AG09319 (cell line): ENCODE results near the gene PCBP3.

ENCODE experiments used
- DNase-seq: peaks from one replicate; pipeline ENCODE4 v3.0.0-alpha.2; 2010; ENCODE audit warnings: low read depth; ENCODE audit errors: extremely low read depth
- TF ChIP-seq, protein P1 (sequence below): IDR thresholded peaks from 2 replicates; pipeline ENCODE4 v1.5.1; 2011; ENCODE audit warnings: low read depth, mild to moderate bottlenecking, inconsistent platforms, low read length, moderate library complexity

PCBP3 gene

GRCh38 chr21:45788637-45789506 lies 145.3 kb downstream of the PCBP3 start:
- no peak for DNase-seq
- TF ChIP-seq, protein P1, sequence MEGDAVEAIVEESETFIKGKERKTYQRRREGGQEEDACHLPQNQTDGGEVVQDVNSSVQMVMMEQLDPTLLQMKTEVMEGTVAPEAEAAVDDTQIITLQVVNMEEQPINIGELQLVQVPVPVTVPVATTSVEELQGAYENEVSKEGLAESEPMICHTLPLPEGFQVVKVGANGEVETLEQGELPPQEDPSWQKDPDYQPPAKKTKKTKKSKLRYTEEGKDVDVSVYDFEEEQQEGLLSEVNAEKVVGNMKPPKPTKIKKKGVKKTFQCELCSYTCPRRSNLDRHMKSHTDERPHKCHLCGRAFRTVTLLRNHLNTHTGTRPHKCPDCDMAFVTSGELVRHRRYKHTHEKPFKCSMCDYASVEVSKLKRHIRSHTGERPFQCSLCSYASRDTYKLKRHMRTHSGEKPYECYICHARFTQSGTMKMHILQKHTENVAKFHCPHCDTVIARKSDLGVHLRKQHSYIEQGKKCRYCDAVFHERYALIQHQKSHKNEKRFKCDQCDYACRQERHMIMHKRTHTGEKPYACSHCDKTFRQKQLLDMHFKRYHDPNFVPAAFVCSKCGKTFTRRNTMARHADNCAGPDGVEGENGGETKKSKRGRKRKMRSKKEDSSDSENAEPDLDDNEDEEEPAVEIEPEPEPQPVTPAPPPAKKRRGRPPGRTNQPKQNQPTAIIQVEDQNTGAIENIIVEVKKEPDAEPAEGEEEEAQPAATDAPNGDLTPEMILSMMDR = no peak

- TF ChIP-seq, protein P1 = no peak
- DNase-seq = no peak
Measured at GRCh38 chr21:45790427-45790826, 146.9 kb downstream of the PCBP3 start.

GRCh38 chr21:45791562-45792418 lies 148.3 kb downstream of the PCBP3 start:
- no peak for DNase-seq
- TF ChIP-seq, protein P1 = no peak

DNA sequence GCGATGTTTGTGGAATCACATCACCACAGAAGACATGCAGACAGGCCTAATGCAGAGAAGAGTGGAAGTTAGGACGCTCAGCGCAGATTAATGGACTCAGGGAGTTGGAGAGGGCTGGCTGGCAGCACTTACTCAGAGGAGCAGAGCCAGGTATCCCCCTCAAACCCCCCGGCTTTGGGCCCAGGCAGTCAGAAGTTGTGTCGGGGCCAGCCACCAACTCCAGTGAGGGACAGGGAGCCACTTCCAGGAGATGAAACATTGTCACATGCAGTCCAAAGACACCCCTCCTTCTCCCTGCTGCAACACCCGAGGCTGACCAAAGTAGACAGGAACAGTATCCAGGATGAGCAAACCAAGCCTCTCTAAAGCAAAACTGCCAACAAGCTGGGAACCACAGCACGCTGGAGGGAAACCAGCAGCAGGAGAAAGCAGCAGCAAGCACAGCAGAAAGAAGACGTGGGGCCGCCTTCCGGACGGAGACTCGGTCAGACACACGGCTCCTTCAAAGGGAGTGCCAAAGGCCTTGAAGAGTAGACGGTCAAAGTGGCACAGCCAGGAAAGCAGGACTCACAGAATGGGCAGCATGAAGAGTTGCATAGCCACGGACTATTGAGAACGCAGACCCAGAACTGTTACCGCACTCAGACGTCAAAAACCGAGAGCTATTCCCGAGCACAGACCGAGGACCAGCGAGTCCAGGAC lies 149.3 kb downstream of the PCBP3 start:
- TF ChIP-seq, protein P1 = no peak
- no peak for DNase-seq

GRCh38 chr21:45794027-45794426 lies 150.5 kb downstream of the PCBP3 start:
- TF ChIP-seq, protein P1 = no peak
- no peak for DNase-seq

GRCh38 chr21:45796003-45796402 lies 152.5 kb downstream of the PCBP3 start:
- TF ChIP-seq, protein P1 = no peak

More at GRCh38 chr21:45796003-45796402, 152.5 kb downstream of the PCBP3 start:
- no peak for DNase-seq
